GM13977 (cell line): ENCODE measurements around the gene NCOR2.
A peak's percentile ranks its signal among the peaks of the same experiment; 100 is the strongest.

Source experiments
- DNase-seq: peaks from one replicate; pipeline ENCODE4 v3.0.0; 2012; ENCODE audit warnings: low spot score
- in situ Hi-C: fragments of 300-500 bp; cut with MboI; formaldehyde crosslinking; loops from one replicate; pipeline ENCODE4 v1.12.0; 2022; ENCODE audit warnings: low sequenced_read_pairs, low pct_unique_long_range_greater_than_20kb, mixed read lengths, inconsistent platforms; ENCODE audit not compliant: unreplicated experiment
- TF ChIP-seq, protein P1 (sequence below): IDR thresholded peaks from 2 replicates; pipeline ENCODE4 v1.5.1; 2012; ENCODE audit warnings: mild to moderate bottlenecking, control low read depth; ENCODE audit not compliant: insufficient read depth; ENCODE audit errors: extremely low read depth, missing control alignments

Gene NCOR2

DNA sequence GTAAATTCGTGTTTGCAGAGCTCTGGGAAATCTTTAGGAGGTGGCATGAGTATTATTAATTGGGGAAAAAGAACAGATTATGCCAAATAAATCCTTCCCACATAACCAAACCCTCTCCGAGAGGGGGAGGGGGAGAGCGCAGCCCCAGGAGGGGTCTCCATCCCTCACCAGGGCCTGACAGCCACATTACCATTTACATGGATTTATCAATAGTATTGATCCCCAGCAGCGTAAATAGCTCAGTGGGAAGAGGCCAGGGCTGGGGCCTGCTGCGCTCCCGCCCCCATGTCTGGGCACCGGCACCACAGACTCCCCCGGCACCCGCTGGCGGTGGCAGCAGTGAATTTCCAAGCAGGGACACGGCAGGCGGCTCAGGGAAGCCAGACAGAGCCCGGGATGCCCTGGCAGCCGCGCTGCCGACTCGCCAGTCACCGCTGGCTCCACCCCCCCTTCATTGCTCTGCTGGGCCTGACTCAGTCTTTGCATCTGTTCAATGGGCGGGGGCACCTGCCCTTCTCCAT lies 2.4 kb downstream of the NCOR2 start:
- in situ Hi-C loops, result no loop called here
- no peak for DNase-seq
- TF ChIP-seq, protein P1, sequence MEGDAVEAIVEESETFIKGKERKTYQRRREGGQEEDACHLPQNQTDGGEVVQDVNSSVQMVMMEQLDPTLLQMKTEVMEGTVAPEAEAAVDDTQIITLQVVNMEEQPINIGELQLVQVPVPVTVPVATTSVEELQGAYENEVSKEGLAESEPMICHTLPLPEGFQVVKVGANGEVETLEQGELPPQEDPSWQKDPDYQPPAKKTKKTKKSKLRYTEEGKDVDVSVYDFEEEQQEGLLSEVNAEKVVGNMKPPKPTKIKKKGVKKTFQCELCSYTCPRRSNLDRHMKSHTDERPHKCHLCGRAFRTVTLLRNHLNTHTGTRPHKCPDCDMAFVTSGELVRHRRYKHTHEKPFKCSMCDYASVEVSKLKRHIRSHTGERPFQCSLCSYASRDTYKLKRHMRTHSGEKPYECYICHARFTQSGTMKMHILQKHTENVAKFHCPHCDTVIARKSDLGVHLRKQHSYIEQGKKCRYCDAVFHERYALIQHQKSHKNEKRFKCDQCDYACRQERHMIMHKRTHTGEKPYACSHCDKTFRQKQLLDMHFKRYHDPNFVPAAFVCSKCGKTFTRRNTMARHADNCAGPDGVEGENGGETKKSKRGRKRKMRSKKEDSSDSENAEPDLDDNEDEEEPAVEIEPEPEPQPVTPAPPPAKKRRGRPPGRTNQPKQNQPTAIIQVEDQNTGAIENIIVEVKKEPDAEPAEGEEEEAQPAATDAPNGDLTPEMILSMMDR, result no peak

DNA sequence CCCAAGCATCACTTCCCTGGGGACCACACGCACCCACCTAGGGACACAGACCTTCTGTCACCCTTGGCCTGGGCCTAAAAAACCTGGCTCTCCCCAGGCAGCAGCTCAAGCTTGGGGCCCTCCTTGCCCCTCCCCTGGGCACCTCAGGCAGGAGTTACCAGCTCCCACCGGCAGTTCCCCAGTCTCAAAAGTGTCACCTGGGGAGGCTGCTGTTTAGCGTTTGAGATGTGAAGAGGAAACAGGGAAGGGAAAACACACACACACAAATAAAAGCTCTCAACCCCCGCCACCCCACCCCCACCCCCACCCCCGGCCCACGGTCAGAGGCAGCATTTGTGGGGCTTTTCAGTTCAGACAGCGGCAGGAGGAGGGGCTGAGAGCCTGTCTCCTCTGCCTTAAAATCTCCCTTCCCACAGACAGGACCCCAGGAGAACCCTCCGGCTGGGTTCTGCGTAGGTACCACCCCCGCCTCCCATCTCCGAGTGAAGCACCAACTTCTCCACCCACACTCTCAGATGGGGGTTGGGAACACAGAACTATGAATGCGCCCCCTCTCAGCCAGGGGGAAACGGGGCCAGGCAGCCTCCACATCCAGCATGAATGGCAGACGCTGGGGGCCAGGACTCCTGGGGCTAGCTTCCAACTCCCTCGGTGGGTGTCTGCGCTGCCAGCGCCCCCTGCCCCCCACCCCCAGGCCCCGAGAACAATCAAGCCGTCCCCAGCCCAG lies 3.0 kb downstream of the NCOR2 start:
- TF ChIP-seq, protein P1, result no peak
- DNase-seq, result peak; percentile 58
- in situ Hi-C loops, result no loop called here

DNA sequence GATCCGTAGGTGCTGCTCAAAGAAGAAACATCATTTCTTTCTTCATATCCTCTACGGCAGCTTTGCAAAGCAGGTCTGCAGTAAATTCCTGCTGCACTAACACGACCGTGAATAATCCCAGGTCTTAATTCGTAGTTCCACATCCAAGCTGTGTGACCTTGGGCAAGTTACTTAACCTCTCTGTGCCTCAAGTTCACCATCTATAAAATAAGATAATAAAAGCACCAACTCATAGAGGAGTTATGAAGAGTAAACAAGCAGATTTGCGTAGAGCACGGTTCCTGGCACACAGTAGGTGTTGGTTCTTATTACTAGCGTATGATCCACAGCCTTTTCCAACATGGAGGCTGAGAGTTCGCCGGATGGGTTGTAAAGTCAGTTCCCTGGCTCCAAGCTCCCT lies 3.6 kb downstream of the NCOR2 start:
- in situ Hi-C loops, result no loop called here
- TF ChIP-seq, protein P1, result no peak
- no peak for DNase-seq

DNA sequence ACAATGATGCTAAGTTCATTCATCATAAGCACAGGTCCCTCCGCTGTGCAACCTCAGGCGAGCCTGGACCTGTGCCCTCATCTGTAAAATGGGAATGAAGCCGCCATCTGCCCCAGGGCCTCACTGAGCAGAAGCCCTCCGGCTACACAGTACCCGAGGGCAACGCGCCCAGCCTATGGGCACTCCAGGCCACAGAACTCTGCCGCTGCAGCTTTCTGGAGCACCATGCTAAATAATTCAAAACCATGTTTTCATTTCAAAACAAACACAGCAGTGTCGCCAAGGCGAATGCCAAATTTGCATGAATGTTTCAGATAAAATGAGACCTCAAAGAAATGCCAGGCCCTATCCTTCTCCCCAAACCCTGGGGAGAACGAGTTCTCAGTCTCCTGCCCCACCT lies 4.0 kb downstream of the NCOR2 start:
- no peak for DNase-seq
- TF ChIP-seq, protein P1, result no peak
- in situ Hi-C loops, result no loop called here

DNA sequence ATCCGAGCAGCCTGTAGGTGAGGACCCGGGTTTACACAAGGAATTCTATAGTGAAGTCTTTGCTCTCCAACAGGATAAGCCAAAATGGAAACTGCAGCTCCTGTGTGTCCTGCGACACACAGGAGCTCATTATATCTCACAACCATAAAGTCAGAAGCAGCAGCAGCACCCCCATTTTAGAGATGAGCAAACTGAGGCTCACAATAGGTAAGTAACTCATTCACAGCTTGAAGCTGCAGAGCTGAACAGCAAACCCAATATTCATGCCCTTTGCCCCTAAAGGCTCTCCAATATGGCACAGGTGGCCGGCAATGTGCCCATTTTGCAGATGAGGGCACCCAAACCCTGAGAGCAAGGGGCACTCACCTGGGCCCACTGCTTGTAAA lies 4.6 kb downstream of the NCOR2 start:
- in situ Hi-C loops, result no loop called here
- TF ChIP-seq, protein P1, result no peak
- no peak for DNase-seq

DNA sequence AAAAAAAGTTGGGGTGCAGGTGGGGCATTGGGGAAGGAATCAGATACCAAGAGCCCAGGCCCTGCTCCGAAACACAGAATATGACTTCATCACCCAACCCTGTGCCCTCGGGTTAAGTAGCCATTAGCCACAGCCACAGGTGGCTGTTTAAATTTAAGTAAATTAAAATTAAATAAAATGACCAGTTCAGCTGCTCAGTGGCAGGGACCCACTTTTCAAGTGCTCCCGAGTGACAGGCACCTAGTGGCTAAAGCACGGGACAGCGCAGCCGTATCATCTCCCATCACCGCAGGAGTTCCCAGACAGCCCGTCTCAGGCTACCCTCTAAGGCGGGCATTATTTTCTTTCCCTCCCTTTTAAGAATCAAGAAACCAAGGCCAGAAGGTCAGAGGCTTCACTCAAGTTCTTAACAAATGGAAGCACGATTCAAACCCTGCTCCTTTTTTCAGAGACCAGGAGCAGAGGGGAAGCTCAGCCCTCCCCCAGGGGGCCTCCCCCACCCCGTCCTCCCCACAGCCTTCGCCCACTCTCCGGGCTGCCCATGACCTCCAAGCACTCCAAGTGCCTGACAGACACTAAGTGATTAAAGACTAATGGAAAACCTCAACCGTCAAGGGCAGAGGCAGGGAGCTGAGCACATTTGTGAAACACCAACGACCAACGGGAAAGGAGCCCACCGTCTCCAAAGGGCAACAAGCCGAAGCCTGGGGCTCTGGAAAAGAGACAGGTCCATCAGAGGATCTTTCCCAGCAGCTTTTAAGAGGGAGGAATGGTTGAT lies 5.2 kb downstream of the NCOR2 start:
- no peak for DNase-seq
- TF ChIP-seq, protein P1, result no peak
- in situ Hi-C loops, result no loop called here
